Measurements from ENCODE around the gene KDM7A. TPM values are rescaled to one million over a fixed set of nuclear protein-coding genes. Genes with fewer than 3 reads are reported as not detected.

Gene KDM7A
- total RNA-seq, 1 experiment from 2014 or later: 5.1 TPM

DNA sequence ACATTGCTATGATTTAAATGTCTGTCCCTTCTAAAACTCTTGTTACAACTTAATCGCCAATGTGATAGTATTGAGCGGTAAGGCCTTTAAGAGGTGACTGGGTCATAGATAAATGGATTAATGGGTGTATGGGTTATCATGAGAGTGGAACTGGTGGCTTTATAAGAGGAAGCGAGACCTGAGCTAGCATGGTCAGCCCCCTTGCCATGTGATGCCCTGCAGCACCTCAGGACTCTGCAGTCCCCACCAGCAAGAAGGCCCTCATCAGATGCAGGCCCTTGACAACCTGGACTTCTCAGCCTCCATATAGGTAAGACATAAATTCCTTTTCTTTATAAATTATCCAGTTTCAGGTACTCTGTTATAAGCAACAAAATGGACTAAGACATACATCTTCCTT lies 129.6 kb downstream of the KDM7A start:
- no peak for DNase-seq
- no peaks in the 10 kb centered on the region for H3K9me3 Mint-ChIP-seq (ENCODE audit: unreplicated experiment)
- ChIA-PET CTCF (no interaction called here), POLR2A (no interaction called here)
- no peaks in the 10 kb centered on the region for H3K27me3 Mint-ChIP-seq (ENCODE audit: insufficient read depth, unreplicated experiment)
- Histone ChIP-seq H3K4me3 (ENCODE audit: low read depth, low read length) (no peak overlapping the region), H3K4me1 (peaks cover 24% of the 10 kb centered on the region), H3K36me3 (ENCODE audit: control insufficient read depth, insufficient read depth, low read length) (no peaks in the 10 kb centered on the region), H3K9me3 (no peaks in the 10 kb centered on the region), H3K27me3 (replicated peaks; ENCODE audit: control insufficient read depth, insufficient read depth, low read length) (no peaks in the 10 kb centered on the region)
- intact Hi-C loops (cut with micrococcal nuclease; ENCODE audit: unreplicated experiment): no loop called here
- H3K4me3 Mint-ChIP-seq (ENCODE audit: unreplicated experiment): no peak overlapping the region
- TF ChIP-seq, protein P1, sequence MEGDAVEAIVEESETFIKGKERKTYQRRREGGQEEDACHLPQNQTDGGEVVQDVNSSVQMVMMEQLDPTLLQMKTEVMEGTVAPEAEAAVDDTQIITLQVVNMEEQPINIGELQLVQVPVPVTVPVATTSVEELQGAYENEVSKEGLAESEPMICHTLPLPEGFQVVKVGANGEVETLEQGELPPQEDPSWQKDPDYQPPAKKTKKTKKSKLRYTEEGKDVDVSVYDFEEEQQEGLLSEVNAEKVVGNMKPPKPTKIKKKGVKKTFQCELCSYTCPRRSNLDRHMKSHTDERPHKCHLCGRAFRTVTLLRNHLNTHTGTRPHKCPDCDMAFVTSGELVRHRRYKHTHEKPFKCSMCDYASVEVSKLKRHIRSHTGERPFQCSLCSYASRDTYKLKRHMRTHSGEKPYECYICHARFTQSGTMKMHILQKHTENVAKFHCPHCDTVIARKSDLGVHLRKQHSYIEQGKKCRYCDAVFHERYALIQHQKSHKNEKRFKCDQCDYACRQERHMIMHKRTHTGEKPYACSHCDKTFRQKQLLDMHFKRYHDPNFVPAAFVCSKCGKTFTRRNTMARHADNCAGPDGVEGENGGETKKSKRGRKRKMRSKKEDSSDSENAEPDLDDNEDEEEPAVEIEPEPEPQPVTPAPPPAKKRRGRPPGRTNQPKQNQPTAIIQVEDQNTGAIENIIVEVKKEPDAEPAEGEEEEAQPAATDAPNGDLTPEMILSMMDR (IDR thresholded peaks at IDR 0.05; ENCODE audit: insufficient read depth in 1 of 2, low read depth in 1 of 2, low read length in 1 of 2, severe bottlenecking in 1 of 2, unreplicated experiment in 1 of 2): no peak
- no peak overlapping the region for H3K27ac Mint-ChIP-seq (ENCODE audit: unreplicated experiment)
- peaks cover 21% of the 10 kb centered on the region for H3K4me1 Mint-ChIP-seq (ENCODE audit: low read depth, unreplicated experiment)
- H3K36me3 Mint-ChIP-seq (ENCODE audit: insufficient read depth, unreplicated experiment): peaks cover 2% of the 10 kb centered on the region
- BruUV-seq (replicated peaks): no TSS peak

DNA sequence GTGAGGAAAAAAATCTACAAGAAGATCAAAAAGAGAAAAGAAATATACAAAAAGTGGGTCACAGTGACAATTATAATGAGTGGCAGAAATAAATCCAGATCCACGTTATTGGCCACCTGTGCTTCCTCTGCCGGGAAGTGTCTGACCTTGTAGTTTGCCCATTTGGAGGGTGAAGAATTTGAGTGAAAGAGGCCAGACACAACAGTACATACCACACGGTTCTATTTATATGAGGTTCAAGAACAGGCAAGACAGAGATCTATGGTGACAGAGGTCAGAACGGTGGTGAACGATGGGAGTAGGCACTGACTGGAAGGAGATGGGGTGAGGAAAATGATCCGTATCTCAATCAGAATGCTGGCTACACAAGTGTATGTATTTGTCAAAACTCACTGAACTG lies 131.1 kb downstream of the KDM7A start:
- intact Hi-C loops (cut with micrococcal nuclease; ENCODE audit: unreplicated experiment): no loop called here
- no TSS peak for BruUV-seq (replicated peaks)
- H3K4me3 Mint-ChIP-seq (ENCODE audit: unreplicated experiment): no peak overlapping the region
- Histone ChIP-seq H3K36me3 (ENCODE audit: control insufficient read depth, insufficient read depth, low read length) (no peaks in the 10 kb centered on the region), H3K4me3 (ENCODE audit: low read depth, low read length) (no peak overlapping the region), H3K27me3 (replicated peaks; ENCODE audit: control insufficient read depth, insufficient read depth, low read length) (no peaks in the 10 kb centered on the region), H3K4me1 (peaks cover 24% of the 10 kb centered on the region), H3K9me3 (no peaks in the 10 kb centered on the region)
- no peaks in the 10 kb centered on the region for H3K9me3 Mint-ChIP-seq (ENCODE audit: unreplicated experiment)
- H3K36me3 Mint-ChIP-seq (ENCODE audit: insufficient read depth, unreplicated experiment): no peaks in the 10 kb centered on the region
- H3K27me3 Mint-ChIP-seq (ENCODE audit: insufficient read depth, unreplicated experiment): no peaks in the 10 kb centered on the region
- H3K4me1 Mint-ChIP-seq (ENCODE audit: low read depth, unreplicated experiment): peaks cover 21% of the 10 kb centered on the region
- POLR2A ChIA-PET: no interaction called here
- TF ChIP-seq, protein P1 (IDR thresholded peaks at IDR 0.05; ENCODE audit: insufficient read depth in 1 of 2, low read depth in 1 of 2, low read length in 1 of 2, severe bottlenecking in 1 of 2, unreplicated experiment in 1 of 2): no peak
- DNase-seq: no peak
- CTCF ChIA-PET: no interaction called here
- H3K27ac Mint-ChIP-seq (ENCODE audit: unreplicated experiment): no peak overlapping the region

DNA sequence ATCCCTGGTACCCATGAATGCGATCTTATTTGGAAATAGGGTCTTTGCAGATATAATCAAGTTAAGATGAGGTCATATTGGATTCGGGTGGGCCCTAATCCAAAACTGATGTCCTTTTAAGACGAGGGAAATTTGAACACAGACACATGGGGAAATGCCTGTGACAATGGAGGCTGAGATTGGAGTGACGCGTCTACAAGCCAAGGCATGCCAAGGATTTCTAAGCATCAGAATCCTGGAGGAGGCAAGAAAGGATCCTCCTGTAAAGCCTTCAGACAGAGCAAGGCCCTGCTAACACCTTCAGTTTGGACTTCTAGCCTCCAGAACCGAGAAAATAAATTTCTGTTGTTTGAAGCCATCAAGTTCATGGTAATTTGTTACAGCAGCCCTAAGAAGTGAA lies 132.5 kb downstream of the KDM7A start:
- H3K4me1 ChIP-seq: peaks cover 17% of the 10 kb centered on the region
- H3K9me3 ChIP-seq: no peaks in the 10 kb centered on the region
- no peak overlapping the region for H3K4me3 ChIP-seq (ENCODE audit: low read depth, low read length)
- CTCF ChIA-PET: no interaction called here
- Mint-ChIP-seq H3K36me3 (ENCODE audit: insufficient read depth, unreplicated experiment) (no peaks in the 10 kb centered on the region), H3K9me3 (ENCODE audit: unreplicated experiment) (no peaks in the 10 kb centered on the region), H3K4me3 (ENCODE audit: unreplicated experiment) (no peak overlapping the region), H3K27ac (ENCODE audit: unreplicated experiment) (no peak overlapping the region), H3K27me3 (ENCODE audit: insufficient read depth, unreplicated experiment) (no peaks in the 10 kb centered on the region), H3K4me1 (ENCODE audit: low read depth, unreplicated experiment) (peaks cover 15% of the 10 kb centered on the region)
- H3K27me3 ChIP-seq (replicated peaks; ENCODE audit: control insufficient read depth, insufficient read depth, low read length): no peaks in the 10 kb centered on the region
- POLR2A ChIA-PET: no interaction called here
- no TSS peak for BruUV-seq (replicated peaks)
- intact Hi-C loops (cut with micrococcal nuclease; ENCODE audit: unreplicated experiment): no loop called here
- TF ChIP-seq, protein P1 (IDR thresholded peaks at IDR 0.05; ENCODE audit: insufficient read depth in 1 of 2, low read depth in 1 of 2, low read length in 1 of 2, severe bottlenecking in 1 of 2, unreplicated experiment in 1 of 2): no peak
- DNase-seq: no peak
- H3K36me3 ChIP-seq (ENCODE audit: control insufficient read depth, insufficient read depth, low read length): no peaks in the 10 kb centered on the region

All from Caco-2 (cell line).